Thyroid gland (tissue), 4 donors: ENCODE results near the gene CTR9. TPM values are rescaled to one million over a fixed set of nuclear protein-coding genes. Genes with fewer than 3 reads are reported as not detected.

Experiments used
- DNase-seq, 2 donors: peaks; one replicate each; pipeline ENCODE4 v3.0.0-alpha.2; 2019
- H3K27ac ChIP-seq, 3 donors: fragments of 200-600 bp; sonication (generic); 1 replicate in 2 of 3; 2 replicates in 1 of 3; pipeline ENCODE4 v1.5.1; 2016 to 2019; ENCODE audit warnings: mild to moderate bottlenecking in 1 of 3, moderate library complexity in 1 of 3
- H3K27me3 ChIP-seq: fragments of 200-600 bp; sonication (generic); one replicate; pipeline ENCODE4 v1.5.1; 2019
- H3K36me3 ChIP-seq, 2 donors: fragments of 200-600 bp; sonication (generic); one replicate each; pipeline ENCODE4 v1.5.1; 2016 to 2019
- H3K4me1 ChIP-seq, 2 donors: fragments of 200-600 bp; sonication (generic); one replicate each; pipeline ENCODE4 v1.5.1; 2017 to 2019
- H3K4me3 ChIP-seq, 3 donors: fragments of 200-600 bp; sonication (generic); replicated peaks in 1 of 3; 1 replicate in 2 of 3; 2 replicates in 1 of 3; pipeline ENCODE4 v1.5.1; 2016; ENCODE audit warnings: mild to moderate bottlenecking in 1 of 3
- H3K9me3 ChIP-seq: fragments of 200-600 bp; sonication (generic); one replicate; pipeline ENCODE4 v1.5.1; 2017
- CTCF ChIP-seq, 6 experiments: fragments of 200-600 bp in 3 of 6; fragments of 450-650 bp in 3 of 6; sonication (generic) in 3 of 6; IDR thresholded peaks; one replicate each; pipeline ENCODE4 v1.5.1; 2016 to 2019; ENCODE audit warnings: antibody characterized with exemption in 6 of 6, mild to moderate bottlenecking in 2 of 6, inconsistent platforms in 1 of 6, moderate library complexity in 1 of 6
- POLR2A ChIP-seq, 2 donors: fragments of 450-650 bp; IDR thresholded peaks; one replicate each; pipeline ENCODE4 v1.6.1; 2017; ENCODE audit warnings: antibody characterized with exemption in 2 of 2, mild to moderate bottlenecking in 2 of 2, moderate library complexity in 1 of 2
- WGBS, 2 donors: methylation state at CpG; one replicate each; pipeline ENCODE4 v1.1.5; 2017; 5-methylcytosine and 5-hydroxymethylcytosine counted together
- intact Hi-C: fragments of 100-400 bp; cut with DNase I; formaldehyde crosslinking; loops from one replicate; pipeline ENCODE4 v1.15.1; 2023
- total RNA-seq, 4 donors: library from RNA; depleted of rRNA; stranded (reverse); fragments of >200 nt; gene quantifications; one replicate each; pipeline ENCODE4 v1.2.3, GENCODE V29; 2016

CTR9 gene
- total RNA-seq, 4 donors from 2014 or later: 28.9 to 35.3 (median 31.7) TPM

GRCh38 chr11:10751581-10751940 is 515 bp downstream of the CTR9 start:
- WGBS, 2 donors: 1% methylated on average over 14 of the region's 14 CpGs
- DNase-seq: no peak
- peak overlapping the region; percentile 76 to 98 (median 78) for H3K4me3 ChIP-seq
- no peak for TF ChIP-seq CTCF (IDR thresholded peaks at IDR 0.05)
- no peak for TF ChIP-seq POLR2A (IDR thresholded peaks at IDR 0.05)
- H3K9me3 ChIP-seq: no peaks in the 10 kb centered on the region
- H3K36me3 ChIP-seq: peaks cover 9 to 11% of the 10 kb centered on the region in 2 donors
- H3K27ac ChIP-seq: peak overlapping the region; percentile 86 to 98 (median 87)
- H3K27me3 ChIP-seq: no peaks in the 10 kb centered on the region
- H3K4me1 ChIP-seq: peaks cover 6 to 11% of the 10 kb centered on the region in 2 donors
- intact Hi-C loops: no loop called here

- Histone ChIP-seq H3K4me3 (peak overlapping the region in 1 of 3 donors; percentile 76), H3K4me1 (peaks cover 6 to 11% of the 10 kb centered on the region in 2 donors), H3K9me3 (no peaks in the 10 kb centered on the region), H3K27me3 (no peaks in the 10 kb centered on the region), H3K27ac (peak overlapping the region in 1 of 3 donors; percentile 87), H3K36me3 (peaks cover 14 to 16% of the 10 kb centered on the region in 2 donors)
- intact Hi-C loops: no loop called here
- DNase-seq: no peak
- WGBS, 2 donors: 53 to 63% methylated on average over 2 of the region's 2 CpGs
- TF ChIP-seq POLR2A (IDR thresholded peaks at IDR 0.05) (no peak), CTCF (IDR thresholded peaks at IDR 0.05) (no peak)
Measured at GRCh38 chr11:10752061-10752460, 1.0 kb downstream of the CTR9 start.

GRCh38 chr11:10752486-10752885 is 1.4 kb downstream of the CTR9 start:
- peaks cover 6 to 11% of the 10 kb centered on the region in 2 donors for H3K4me1 ChIP-seq
- TF ChIP-seq CTCF (IDR thresholded peaks at IDR 0.05): no peak
- no peak for TF ChIP-seq POLR2A (IDR thresholded peaks at IDR 0.05)
- no peaks in the 10 kb centered on the region for H3K27me3 ChIP-seq
- intact Hi-C loops: no loop called here
- no peak overlapping the region for H3K27ac ChIP-seq
- no peak overlapping the region for H3K4me3 ChIP-seq
- 89 to 91% methylated on average over 7 of the region's 7 CpGs for WGBS, 2 donors
- DNase-seq: no peak
- H3K36me3 ChIP-seq: peaks cover 18 to 20% of the 10 kb centered on the region in 2 donors
- H3K9me3 ChIP-seq: no peaks in the 10 kb centered on the region

- Histone ChIP-seq H3K27ac (no peak overlapping the region), H3K9me3 (no peaks in the 10 kb centered on the region), H3K36me3 (peaks cover 48 to 49% of the 10 kb centered on the region in 2 donors), H3K4me1 (no peaks in the 10 kb centered on the region), H3K4me3 (no peak overlapping the region), H3K27me3 (no peaks in the 10 kb centered on the region)
- WGBS, 2 donors: 94 to 98% methylated on average over 1 of the region's 1 CpG
- intact Hi-C loops: no loop called here
- TF ChIP-seq CTCF (IDR thresholded peaks at IDR 0.05) (no peak), POLR2A (IDR thresholded peaks at IDR 0.05) (no peak)
- DNase-seq: no peak
Measured at GRCh38 chr11:10758957-10759356, 7.9 kb downstream of the CTR9 start.

GRCh38 chr11:10761085-10761698 is 10.1 kb downstream of the CTR9 start:
- 95 to 98% methylated on average over 6 of the region's 6 CpGs for WGBS, 2 donors
- Histone ChIP-seq H3K36me3 (peaks cover 59 to 61% of the 10 kb centered on the region in 2 donors), H3K4me3 (no peak overlapping the region), H3K9me3 (no peaks in the 10 kb centered on the region), H3K4me1 (no peaks in the 10 kb centered on the region), H3K27ac (no peak overlapping the region), H3K27me3 (no peaks in the 10 kb centered on the region)
- DNase-seq: no peak
- intact Hi-C loops: no loop called here
- TF ChIP-seq POLR2A (IDR thresholded peaks at IDR 0.05): no peak
- TF ChIP-seq CTCF (IDR thresholded peaks at IDR 0.05): no peak
